ENCODE results near the gene PLA2G2F.

Gene PLA2G2F

DNA sequence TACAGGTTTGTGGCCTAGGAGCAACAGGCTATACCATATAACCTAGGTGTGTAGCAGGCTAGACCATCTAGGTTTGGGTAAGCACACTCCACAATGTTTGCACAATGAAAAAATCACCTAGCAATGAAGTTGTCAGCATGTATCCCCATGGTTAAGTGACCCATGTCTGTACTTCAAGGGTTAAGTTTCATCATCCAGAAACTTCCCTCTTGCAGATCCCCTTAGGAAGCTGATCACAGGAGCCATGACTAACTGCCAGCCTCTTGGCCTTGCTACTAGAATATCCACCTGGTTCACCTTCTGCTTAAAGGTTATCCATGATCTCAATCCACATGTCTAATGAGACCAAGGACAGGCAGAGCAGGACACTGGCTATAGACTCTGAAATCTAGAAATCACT is 43.3 kb downstream of the PLA2G2F start:
- TF ChIP-seq POLR2AphosphoS5 (IDR thresholded peaks at IDR 0.05; ENCODE audit: low read depth, low read length) (no peak), TAF1 (IDR thresholded peaks at IDR 0.05; ENCODE audit: borderline replicate concordance, insufficient read depth, low read length) (no peak), FOXP2 (optimal IDR thresholded peaks at IDR 0.05; ENCODE audit: borderline replicate concordance, extremely low read depth, extremely low read length, insufficient read depth) (no peak), SIN3A (IDR thresholded peaks at IDR 0.05; ENCODE audit: borderline replicate concordance, insufficient read depth, low read length) (no peak)
- TF ChIP-seq, protein P1, sequence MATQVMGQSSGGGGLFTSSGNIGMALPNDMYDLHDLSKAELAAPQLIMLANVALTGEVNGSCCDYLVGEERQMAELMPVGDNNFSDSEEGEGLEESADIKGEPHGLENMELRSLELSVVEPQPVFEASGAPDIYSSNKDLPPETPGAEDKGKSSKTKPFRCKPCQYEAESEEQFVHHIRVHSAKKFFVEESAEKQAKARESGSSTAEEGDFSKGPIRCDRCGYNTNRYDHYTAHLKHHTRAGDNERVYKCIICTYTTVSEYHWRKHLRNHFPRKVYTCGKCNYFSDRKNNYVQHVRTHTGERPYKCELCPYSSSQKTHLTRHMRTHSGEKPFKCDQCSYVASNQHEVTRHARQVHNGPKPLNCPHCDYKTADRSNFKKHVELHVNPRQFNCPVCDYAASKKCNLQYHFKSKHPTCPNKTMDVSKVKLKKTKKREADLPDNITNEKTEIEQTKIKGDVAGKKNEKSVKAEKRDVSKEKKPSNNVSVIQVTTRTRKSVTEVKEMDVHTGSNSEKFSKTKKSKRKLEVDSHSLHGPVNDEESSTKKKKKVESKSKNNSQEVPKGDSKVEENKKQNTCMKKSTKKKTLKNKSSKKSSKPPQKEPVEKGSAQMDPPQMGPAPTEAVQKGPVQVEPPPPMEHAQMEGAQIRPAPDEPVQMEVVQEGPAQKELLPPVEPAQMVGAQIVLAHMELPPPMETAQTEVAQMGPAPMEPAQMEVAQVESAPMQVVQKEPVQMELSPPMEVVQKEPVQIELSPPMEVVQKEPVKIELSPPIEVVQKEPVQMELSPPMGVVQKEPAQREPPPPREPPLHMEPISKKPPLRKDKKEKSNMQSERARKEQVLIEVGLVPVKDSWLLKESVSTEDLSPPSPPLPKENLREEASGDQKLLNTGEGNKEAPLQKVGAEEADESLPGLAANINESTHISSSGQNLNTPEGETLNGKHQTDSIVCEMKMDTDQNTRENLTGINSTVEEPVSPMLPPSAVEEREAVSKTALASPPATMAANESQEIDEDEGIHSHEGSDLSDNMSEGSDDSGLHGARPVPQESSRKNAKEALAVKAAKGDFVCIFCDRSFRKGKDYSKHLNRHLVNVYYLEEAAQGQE (IDR thresholded peaks at IDR 0.05; ENCODE audit: insufficient read depth in 1 of 2, low read depth in 2 of 2, low read length in 2 of 2) = no peak

DNA sequence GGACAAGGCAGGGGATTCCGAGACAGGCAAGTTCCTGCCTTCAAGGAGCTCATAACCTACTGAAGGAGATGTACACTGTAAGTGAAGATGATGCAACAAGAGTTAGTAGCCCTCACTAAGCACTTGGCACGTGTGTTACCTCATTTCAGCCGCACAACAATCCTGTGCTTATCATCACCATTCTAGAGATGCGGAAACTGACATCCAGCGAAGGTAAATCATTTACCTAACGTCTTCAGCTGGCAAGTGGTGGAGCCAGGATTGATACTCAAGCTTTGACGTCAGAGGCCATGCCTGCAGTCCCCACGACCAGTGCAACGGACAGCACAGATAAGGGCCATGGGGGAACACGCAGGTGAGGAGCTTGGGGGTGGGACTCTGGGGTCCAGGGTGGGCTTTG is 43.9 kb downstream of the PLA2G2F start:
- no peak for TF ChIP-seq SIN3A (IDR thresholded peaks at IDR 0.05; ENCODE audit: borderline replicate concordance, insufficient read depth, low read length)
- TF ChIP-seq POLR2AphosphoS5 (IDR thresholded peaks at IDR 0.05; ENCODE audit: low read depth, low read length) = no peak
- TF ChIP-seq, protein P1 (IDR thresholded peaks at IDR 0.05; ENCODE audit: insufficient read depth in 1 of 2, low read depth in 2 of 2, low read length in 2 of 2) = no peak
- TF ChIP-seq TAF1 (IDR thresholded peaks at IDR 0.05; ENCODE audit: borderline replicate concordance, insufficient read depth, low read length) = no peak
- TF ChIP-seq FOXP2 (optimal IDR thresholded peaks at IDR 0.05; ENCODE audit: borderline replicate concordance, extremely low read depth, extremely low read length, insufficient read depth) = no peak

DNA sequence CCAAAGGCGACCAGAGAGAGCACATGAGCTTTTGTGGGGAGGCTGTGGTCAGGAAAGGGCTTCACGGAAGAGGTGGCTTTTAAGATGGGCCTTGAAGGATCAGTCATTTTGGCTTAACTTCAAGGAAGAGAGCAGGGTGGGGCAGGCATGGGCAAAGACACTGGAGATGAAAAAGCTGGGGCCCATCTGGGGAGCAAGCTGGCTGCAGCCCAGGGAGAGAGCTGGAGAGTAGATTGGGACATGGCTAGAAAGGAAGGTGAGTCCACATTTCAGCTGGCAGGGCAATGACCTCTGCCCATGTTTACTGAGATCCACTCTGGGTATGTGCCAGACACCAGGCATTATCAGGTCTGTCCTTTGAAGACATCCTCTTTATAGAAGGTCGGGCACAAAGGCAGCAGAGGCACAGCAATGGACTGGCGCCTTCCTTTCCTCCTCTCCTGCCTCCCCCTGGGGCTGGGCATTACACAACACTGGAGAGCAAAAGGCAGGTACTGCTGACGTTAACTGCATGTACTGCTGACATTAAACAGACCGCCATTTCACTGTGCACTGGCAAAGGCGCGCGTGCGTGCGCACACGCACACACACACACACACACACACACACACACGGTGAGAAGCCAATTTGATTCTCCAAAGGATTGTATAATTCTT is 44.6 kb downstream of the PLA2G2F start:
- TF ChIP-seq FOXP2 (optimal IDR thresholded peaks at IDR 0.05; ENCODE audit: borderline replicate concordance, extremely low read depth, extremely low read length, insufficient read depth) (no peak), POLR2AphosphoS5 (IDR thresholded peaks at IDR 0.05; ENCODE audit: low read depth, low read length) (no peak), SIN3A (IDR thresholded peaks at IDR 0.05; ENCODE audit: borderline replicate concordance, insufficient read depth, low read length) (no peak), TAF1 (IDR thresholded peaks at IDR 0.05; ENCODE audit: borderline replicate concordance, insufficient read depth, low read length) (no peak)
- TF ChIP-seq, protein P1 (IDR thresholded peaks at IDR 0.05; ENCODE audit: insufficient read depth in 1 of 2, low read depth in 2 of 2, low read length in 2 of 2) = no peak

DNA sequence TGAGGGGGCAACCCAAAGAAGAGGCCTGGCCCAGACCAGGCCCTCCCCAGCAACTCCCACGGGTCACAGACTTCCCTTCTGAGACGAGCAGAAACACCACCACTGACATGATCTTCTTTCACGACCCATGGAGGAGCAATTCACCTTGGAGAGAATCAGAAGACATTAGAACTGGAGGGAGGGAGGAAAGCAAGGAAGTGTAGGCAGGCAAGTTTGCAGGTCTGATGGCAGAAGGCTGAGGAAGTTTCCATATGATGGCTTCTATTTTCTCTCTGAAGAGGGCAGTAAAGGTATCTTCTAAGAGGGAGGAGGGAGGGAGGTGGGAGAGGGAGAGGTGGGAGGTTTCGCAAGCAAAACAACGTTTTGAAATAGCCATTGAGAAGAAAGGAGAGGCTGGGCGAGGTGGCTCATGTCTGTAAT is 45.4 kb downstream of the PLA2G2F start:
- TF ChIP-seq FOXP2 (optimal IDR thresholded peaks at IDR 0.05; ENCODE audit: borderline replicate concordance, extremely low read depth, extremely low read length, insufficient read depth) (no peak), POLR2AphosphoS5 (IDR thresholded peaks at IDR 0.05; ENCODE audit: low read depth, low read length) (no peak), TAF1 (IDR thresholded peaks at IDR 0.05; ENCODE audit: borderline replicate concordance, insufficient read depth, low read length) (no peak), SIN3A (IDR thresholded peaks at IDR 0.05; ENCODE audit: borderline replicate concordance, insufficient read depth, low read length) (no peak)
- TF ChIP-seq, protein P1 (IDR thresholded peaks at IDR 0.05; ENCODE audit: insufficient read depth in 1 of 2, low read depth in 2 of 2, low read length in 2 of 2) = no peak

Measured in PFSK-1 (cell line).